NCI-H2196 treated with DMSO at 0.1 percent for 48 hours (cell line): ENCODE measurements around the gene MDM4.
"Not testable (repeated sequence)": the region's sequence is repeated elsewhere in the genome, so short reads cannot be mapped to it uniquely, and the experiment has no call there.

Experiments
- DNase-seq: peaks from one replicate; lab custom pipeline; 2025; ENCODE audit not compliant: unreplicated experiment; lab: John Stamatoyannopoulos, UW

MDM4 gene

GRCh38 chr1:204513117-204513716 is 3.0 kb upstream of the MDM4 start:
- no peak for DNase-seq

GRCh38 chr1:204514828-204515227 is 1.4 kb upstream of the MDM4 start:
- no peak for DNase-seq

- DNase-seq = not testable (repeated sequence)
Observed at GRCh38 chr1:204517382-204517781, 1.2 kb downstream of the MDM4 start.

GRCh38 chr1:204520834-204521709 is 4.9 kb downstream of the MDM4 start:
- DNase-seq = peak; percentile 43

GRCh38 chr1:204521941-204522521 is 5.8 kb downstream of the MDM4 start:
- not testable (repeated sequence) for DNase-seq

GRCh38 chr1:204523605-204524215 is 7.5 kb downstream of the MDM4 start:
- no peak for DNase-seq

GRCh38 chr1:204524986-204525385 is 8.8 kb downstream of the MDM4 start:
- no peak for DNase-seq

GRCh38 chr1:204528241-204528640 is 12.0 kb downstream of the MDM4 start:
- no peak for DNase-seq

GRCh38 chr1:204528677-204529076 is 12.5 kb downstream of the MDM4 start:
- DNase-seq = no peak

- DNase-seq = no peak
Observed at GRCh38 chr1:204529371-204529895, 13.2 kb downstream of the MDM4 start.

GRCh38 chr1:204530932-204531331 is 14.7 kb downstream of the MDM4 start:
- DNase-seq = no peak

GRCh38 chr1:204532832-204533231 is 16.6 kb downstream of the MDM4 start:
- DNase-seq = no peak

GRCh38 chr1:204541626-204542025 is 25.4 kb downstream of the MDM4 start:
- no peak for DNase-seq

GRCh38 chr1:204544321-204544720 is 28.1 kb downstream of the MDM4 start:
- DNase-seq = no peak

GRCh38 chr1:204545202-204545601 is 29.0 kb downstream of the MDM4 start:
- no peak for DNase-seq

- no peak for DNase-seq
Observed at GRCh38 chr1:204545881-204546280, 29.7 kb downstream of the MDM4 start.

GRCh38 chr1:204548265-204548664 is 32.1 kb downstream of the MDM4 start:
- DNase-seq = no peak

- no peak for DNase-seq
Observed at GRCh38 chr1:204549313-204549712, 33.1 kb downstream of the MDM4 start.

- DNase-seq = no peak
Observed at GRCh38 chr1:204550926-204551325, 34.7 kb downstream of the MDM4 start.

GRCh38 chr1:204556458-204557052 is 40.3 kb downstream of the MDM4 start:
- no peak for DNase-seq

GRCh38 chr1:204558467-204558866 is 42.3 kb downstream of the MDM4 start:
- DNase-seq = no peak
